SK-N-SH (cell line): Measurements from ENCODE around the gene KIDINS220. TPM values are rescaled to one million over a fixed set of nuclear protein-coding genes. Genes with fewer than 3 reads are reported as not detected.

Experiments used
- CTCF ChIA-PET: fragments of 300-600, 350-600 bp; formaldehyde crosslinking; extraction: SDS; loops from one replicate; lab custom pipeline; 2021; lab: Yijun Ruan, JAX
- POLR2A ChIA-PET: fragments of 350-600 bp; sonication (Branson Sonifier 250); formaldehyde crosslinking; extraction: SDS; loops from one replicate; lab custom pipeline; 2020; ENCODE audit warnings: antibody characterized with exemption, inconsistent platforms; lab: Yijun Ruan, JAX
- DNase-seq: peaks from one replicate; pipeline ENCODE4 v3.0.0; 2012
- H2AFZ ChIP-seq: fragments of 200-600 bp; sonication (generic); 2 replicates; pipeline ENCODE4 v1.8.1; 2016; ENCODE audit warnings: antibody characterized with exemption, mild to moderate bottlenecking, low read depth
- H3F3A ChIP-seq: fragments of 200-600 bp; sonication (generic); replicated peaks from 2 replicates; pipeline ENCODE3; 2016; ENCODE audit warnings: antibody characterized with exemption, mild to moderate bottlenecking; ENCODE audit not compliant: insufficient read depth
- H3K27ac ChIP-seq, 2 experiments: fragments of 200-500 bp in 1 of 2; fragments of 200-600 bp in 1 of 2; sonication (Bioruptor generic) in 1 of 2; sonication (generic), shearing (Covaris generic) in 1 of 2; 2 replicates each; pipeline versions ENCODE4 v1.5.1 to v1.6.1; 2014 to 2016; ENCODE audit warnings: low read depth in 2 of 2, inconsistent platforms in 1 of 2, low read length in 1 of 2, mild to moderate bottlenecking in 1 of 2, mixed read lengths in 1 of 2
- H3K27me3 ChIP-seq: fragments of 200-600 bp; sonication (generic), shearing (Covaris generic); 2 replicates; pipeline ENCODE4 v1.6.1; 2016; ENCODE audit warnings: mixed run types; ENCODE audit not compliant: insufficient read depth
- H3K36me3 ChIP-seq, 2 experiments: fragments of 200-500 bp in 1 of 2; fragments of 200-600 bp in 1 of 2; sonication (Bioruptor generic) in 1 of 2; sonication (generic) in 1 of 2; replicated peaks in 1 of 2; 2 replicates each; pipeline versions ENCODE3 to v1.5.1; 2014 to 2016; ENCODE audit warnings: low read length in 1 of 2, mild to moderate bottlenecking in 1 of 2; ENCODE audit not compliant: insufficient read depth in 2 of 2, control insufficient read depth in 1 of 2
- H3K4me1 ChIP-seq, 2 experiments: fragments of 200-500 bp in 1 of 2; fragments of 200-600 bp in 1 of 2; sonication (Bioruptor generic) in 1 of 2; sonication (generic), shearing (Covaris generic) in 1 of 2; 2 replicates each; pipeline versions ENCODE4 v1.5.1 to v1.6.1; 2014 to 2016; ENCODE audit warnings: low read depth in 1 of 2, low read length in 1 of 2, mixed run types in 1 of 2; ENCODE audit not compliant: insufficient read depth in 2 of 2, control insufficient read depth in 1 of 2
- H3K4me2 ChIP-seq: fragments of 200-600 bp; sonication (generic), shearing (Covaris generic); 2 replicates; pipeline ENCODE4 v1.6.1; 2017; ENCODE audit warnings: mixed run types
- H3K4me3 ChIP-seq, 2 experiments: fragments of 200-500 bp in 1 of 2; fragments of 200-600 bp in 1 of 2; sonication (Bioruptor generic) in 1 of 2; sonication (generic), shearing (Covaris generic) in 1 of 2; 2 replicates each; pipeline versions ENCODE4 v1.5.1 to v1.8.1; 2014 to 2016; ENCODE audit warnings: low read depth in 2 of 2, inconsistent platforms in 1 of 2, low read length in 1 of 2, mild to moderate bottlenecking in 1 of 2, mixed read lengths in 1 of 2, moderate library complexity in 1 of 2
- H3K79me2 ChIP-seq: fragments of 200-600 bp; sonication (generic); 2 replicates; pipeline ENCODE4 v1.8.1; 2017; ENCODE audit warnings: mild to moderate bottlenecking; ENCODE audit not compliant: insufficient read depth
- H3K9ac ChIP-seq: fragments of 200-600 bp; sonication (generic); 2 replicates; pipeline ENCODE4 v1.6.1; 2017; ENCODE audit warnings: mixed run types
- H3K9me2 ChIP-seq: fragments of 200-600 bp; sonication (generic); 2 replicates; pipeline ENCODE4 v1.6.1; 2017; ENCODE audit warnings: mixed run types
- H3K9me3 ChIP-seq: fragments of 200-600 bp; sonication (generic); 2 replicates; pipeline ENCODE4 v1.6.1; 2017; ENCODE audit warnings: mixed run types, mild to moderate bottlenecking, moderate library complexity
- H4K20me1 ChIP-seq: fragments of 200-600 bp; sonication (generic); 2 replicates; pipeline ENCODE4 v1.6.1; 2017; ENCODE audit warnings: mild to moderate bottlenecking, mixed run types; ENCODE audit not compliant: insufficient read depth
- CHD2 ChIP-seq: fragments of 150-350 bp; IDR thresholded peaks from 2 replicates; pipeline ENCODE4 v1.6.1; 2018; ENCODE audit warnings: low read length; ENCODE audit not compliant: partially characterized antibody
- ELF1 ChIP-seq: IDR thresholded peaks from 2 replicates; pipeline ENCODE4 v1.4.0; 2012
- EP300 ChIP-seq, 2 experiments: IDR thresholded peaks; 2 replicates each; pipeline versions ENCODE4 v1.4.0 to v1.6.1; 2012; ENCODE audit warnings: borderline replicate concordance in 1 of 2, low read depth in 1 of 2, low read length in 1 of 2
- GABPA ChIP-seq: IDR thresholded peaks from 2 replicates; pipeline ENCODE4 v1.4.0; 2012; ENCODE audit warnings: low read depth, mild to moderate bottlenecking
- MEF2A ChIP-seq: IDR thresholded peaks from 2 replicates; pipeline ENCODE4 v1.4.0; 2012; ENCODE audit warnings: low read depth, borderline replicate concordance
- NFIC ChIP-seq: IDR thresholded peaks from 2 replicates; pipeline ENCODE4 v1.4.0; 2012; ENCODE audit warnings: borderline replicate concordance
- NRF1 ChIP-seq: IDR thresholded peaks from 2 replicates; pipeline ENCODE4 v1.6.1; 2012; ENCODE audit warnings: low read depth, mild to moderate bottlenecking, low read length
- POLR2AphosphoS5 ChIP-seq: IDR thresholded peaks from 2 replicates; pipeline ENCODE4 v1.6.1; 2012; ENCODE audit warnings: low read depth, low read length
- RAD21 ChIP-seq: IDR thresholded peaks from 2 replicates; pipeline ENCODE4 v1.6.1; 2012; ENCODE audit warnings: mild to moderate bottlenecking, low read length
- RCOR1 ChIP-seq: fragments of 150-350 bp; IDR thresholded peaks from 2 replicates; pipeline ENCODE4 v1.6.1; 2017; ENCODE audit warnings: antibody characterized with exemption, low read length
- RXRA ChIP-seq: IDR thresholded peaks from 2 replicates; pipeline ENCODE4 v1.4.0; 2012; ENCODE audit warnings: low read depth, mild to moderate bottlenecking, borderline replicate concordance
- SIN3A ChIP-seq: IDR thresholded peaks from 2 replicates; pipeline ENCODE4 v1.6.1; 2012; ENCODE audit warnings: low read depth, mild to moderate bottlenecking, low read length, moderate library complexity, borderline replicate concordance
- SMC3 ChIP-seq: IDR thresholded peaks from 2 replicates; pipeline ENCODE4 v1.6.1; 2012; ENCODE audit warnings: low read depth, low read length, improper control_type of control experiment
- TAF1 ChIP-seq: IDR thresholded peaks from 2 replicates; pipeline ENCODE4 v1.6.1; 2012; ENCODE audit warnings: low read depth, mild to moderate bottlenecking, low read length, moderate library complexity, borderline replicate concordance
- TCF12 ChIP-seq: IDR thresholded peaks from 2 replicates; pipeline ENCODE4 v1.4.0; 2012
- YY1 ChIP-seq: IDR thresholded peaks from 2 replicates; pipeline ENCODE4 v1.4.0; 2012; ENCODE audit warnings: low read depth, mild to moderate bottlenecking
- whole genome bisulfite sequencing: methylation state at CpG from one replicate; pipeline ENCODE4 v1.1.6; 2017; ENCODE audit warnings: low lambda C conversion rate; 5-methylcytosine and 5-hydroxymethylcytosine counted together
- polyA plus RNA-seq, 3 experiments: library from polyadenylated mRNA; depleted of rRNA; stranded (reverse); fragments of >200 nt; gene quantifications; 2 replicates each; pipeline ENCODE4 v1.2.3, GENCODE V29; 2012

KIDINS220 gene
- polyA plus RNA-seq, 1 of the 3 experiments (the other 2 are of a cell fraction) = 18.2 TPM

- Histone ChIP-seq H3K27me3 (no peaks in the 10 kb centered on the region), H3K4me2 (no peak overlapping the region), H4K20me1 (no peaks in the 10 kb centered on the region; the same call in 1 of the 2 replicates), H3K36me3 (peaks cover 50 to 55% of the 10 kb centered on the region in 2 experiments), H2AFZ (no peak overlapping the region), H3K9me3 (no peaks in the 10 kb centered on the region), H3K27ac (no peak overlapping the region), H3K9me2 (no peaks in the 10 kb centered on the region), H3K79me2 (peaks cover 9% of the 10 kb centered on the region; the same call in 1 of the 2 replicates), H3K9ac (no peak overlapping the region), H3K4me1 (no peaks in the 10 kb centered on the region), H3F3A (no peaks in the 10 kb centered on the region), H3K4me3 (no peak overlapping the region)
- ChIA-PET POLR2A (interaction anchor here (0.7 kb wide), 1 partner anchor 11 kb away, joined by 3 read pairs; no protein-coding TSS in a partner anchor), CTCF (interaction anchor here (0.9 to 1.5 kb wide), 6 partner anchors 15 to 159 kb away, joined by 3 read pairs; no protein-coding TSS in a partner anchor)
- DNase-seq = no peak
- no peak for TF ChIP-seq GABPA
- 97% methylated on average over 4 of the region's 4 CpGs for WGBS
These were observed 57.4 kb downstream of the KIDINS220 start for GRCh38 chr2:8779795-8780671.

GRCh38 chr2:8774371-8774770 is 63.0 kb downstream of the KIDINS220 start:
- no peaks in the 10 kb centered on the region for H4K20me1 ChIP-seq
- CTCF ChIA-PET = no interaction called here
- no peaks in the 10 kb centered on the region for H3K79me2 ChIP-seq
- no peak for DNase-seq
- H3K36me3 ChIP-seq = peaks cover 57 to 66% of the 10 kb centered on the region in 2 experiments
- H3K9me2 ChIP-seq = no peaks in the 10 kb centered on the region
- H3K27ac ChIP-seq = no peak overlapping the region
- H3K9me3 ChIP-seq = no peaks in the 10 kb centered on the region
- H3K4me2 ChIP-seq = no peak overlapping the region
- 95% methylated on average over 2 of the region's 2 CpGs for WGBS
- no peak overlapping the region for H3K9ac ChIP-seq
- TF ChIP-seq RCOR1 (no peak), EP300 (IDR thresholded peaks at IDR 0.05; ENCODE audit: borderline replicate concordance in 1 of 2, low read depth in 1 of 2, low read length in 1 of 2) (no peak), MEF2A (no peak), NFIC (no peak), YY1 (no peak), CHD2 (no peak)
- no peaks in the 10 kb centered on the region for H3K27me3 ChIP-seq
- H2AFZ ChIP-seq = no peak overlapping the region
- no peaks in the 10 kb centered on the region for H3K4me1 ChIP-seq
- no peak overlapping the region for H3K4me3 ChIP-seq
- H3F3A ChIP-seq = no peaks in the 10 kb centered on the region
- POLR2A ChIA-PET = no interaction called here

DNA sequence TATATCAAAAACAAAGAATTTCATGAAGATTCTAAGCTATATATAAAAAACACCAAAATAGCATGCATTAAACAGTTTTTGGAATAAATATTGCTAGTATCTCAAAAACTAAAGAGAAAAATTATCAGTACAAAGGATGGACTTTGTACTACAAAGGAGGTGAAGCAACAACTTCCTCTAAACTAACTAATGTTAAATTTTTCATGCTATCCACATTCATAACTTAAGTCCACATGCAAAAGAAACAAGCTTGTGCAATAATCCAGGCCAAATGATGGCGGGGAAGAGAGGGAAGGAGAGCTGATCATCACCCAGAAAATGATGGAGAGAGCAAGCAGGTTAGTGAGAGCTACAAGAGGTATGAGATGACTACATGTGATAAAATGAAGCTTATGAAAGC is 70.1 kb downstream of the KIDINS220 start:
- no peaks in the 10 kb centered on the region for H3K9me3 ChIP-seq
- no peak overlapping the region for H3K4me2 ChIP-seq
- ChIA-PET POLR2A (no interaction called here), CTCF (interaction anchor here (1.0 to 3.0 kb wide), 2 partner anchors 74 to 1340 kb away, joined by 3 to 14 read pairs; no protein-coding TSS in a partner anchor)
- H3K9ac ChIP-seq = no peak overlapping the region
- peaks cover 37 to 49% of the 10 kb centered on the region in 2 experiments for H3K36me3 ChIP-seq
- 93% methylated on average over 1 of the region's 1 CpG for WGBS
- DNase-seq = no peak
- H3K9me2 ChIP-seq = no peaks in the 10 kb centered on the region
- H2AFZ ChIP-seq = no peak overlapping the region
- H3K27me3 ChIP-seq = no peaks in the 10 kb centered on the region
- H3K27ac ChIP-seq = no peak overlapping the region
- no peaks in the 10 kb centered on the region; a peak in 1 of 4 replicates for H3K4me1 ChIP-seq
- TF ChIP-seq NRF1 (no peak), SMC3 (no peak), RXRA (no peak), ELF1 (no peak), RAD21 (no peak), TAF1 (no peak), TCF12 (no peak), SIN3A (no peak), POLR2AphosphoS5 (no peak)
- no peaks in the 10 kb centered on the region for H3F3A ChIP-seq
- H3K79me2 ChIP-seq = no peaks in the 10 kb centered on the region; the same call in 1 of the 2 replicates
- H3K4me3 ChIP-seq = no peak overlapping the region
- H4K20me1 ChIP-seq = no peaks in the 10 kb centered on the region
